HepG2 (cell line): ENCODE data around the gene GRK5.

Experiments
- CTCF ChIP-seq: sonication (generic); formaldehyde crosslinking; IDR thresholded peaks from 2 replicates; pipeline ENCODE4 v1.5.0; 2020; ENCODE audit warnings: mild to moderate bottlenecking, missing genetic modification reagents, moderate library complexity
- DR1 ChIP-seq: sonication (generic); formaldehyde crosslinking; IDR thresholded peaks from 2 replicates; pipeline ENCODE4 v1.8.0; 2021; ENCODE audit warnings: mild to moderate bottlenecking, missing genetic modification reagents, inconsistent platforms
- EP300 ChIP-seq, 3 experiments: sonication (generic) in 1 of 3; formaldehyde crosslinking in 1 of 3; IDR thresholded peaks; 2 replicates each; pipeline versions ENCODE4 v1.5.1 to v1.6.1; 2011 to 2020; ENCODE audit warnings: low read depth in 2 of 3, low read length in 2 of 3, borderline replicate concordance in 1 of 3, improper control_type of control experiment in 1 of 3, mild to moderate bottlenecking in 1 of 3, missing genetic modification reagents in 1 of 3, moderate library complexity in 1 of 3
- EZH2 ChIP-seq: conservative IDR thresholded peaks from 2 replicates; pipeline ENCODE4 v1.6.1; 2012; ENCODE audit warnings: mild to moderate bottlenecking, low read depth, low read length, moderate library complexity
- MAZ ChIP-seq, 2 experiments: sonication (generic) in 1 of 2; formaldehyde crosslinking in 1 of 2; IDR thresholded peaks; 2 replicates each; pipeline versions ENCODE4 v1.5.0 to v1.6.1; 2012 to 2020; ENCODE audit warnings: low read depth in 2 of 2, mild to moderate bottlenecking in 2 of 2, borderline replicate concordance in 1 of 2, improper control_type of control experiment in 1 of 2, low read length in 1 of 2, missing genetic modification reagents in 1 of 2, moderate library complexity in 1 of 2
- MED8 ChIP-seq: sonication (generic); formaldehyde crosslinking; IDR thresholded peaks from 2 replicates; pipeline ENCODE4 v1.8.1; 2023; ENCODE audit warnings: mild to moderate bottlenecking, missing genetic modification reagents; ENCODE audit not compliant: insufficient replicate concordance
- XBP1 ChIP-seq: sonication (generic); formaldehyde crosslinking; IDR thresholded peaks from 2 replicates; pipeline ENCODE4 v1.5.0; 2020; ENCODE audit warnings: missing genetic modification reagents
- ZNF160 ChIP-seq: sonication (generic); formaldehyde crosslinking; IDR thresholded peaks from 2 replicates; pipeline ENCODE4 v1.8.0; 2022; ENCODE audit warnings: mild to moderate bottlenecking, inconsistent platforms, missing genetic modification reagents
- ZNF484 ChIP-seq: sonication (generic); formaldehyde crosslinking; IDR thresholded peaks from 2 replicates; pipeline ENCODE4 v1.5.1; 2020; ENCODE audit warnings: mild to moderate bottlenecking, low read depth, missing genetic modification reagents, borderline replicate concordance

GRCh38 chr10:119449760-119450461 is 242.5 kb downstream of the GRK5 start:
- no peak for TF ChIP-seq EZH2
- no peak for TF ChIP-seq XBP1 (CRISPR knock-in tag)
- TF ChIP-seq ZNF484 (CRISPR knock-in tag): no peak
- no peak for TF ChIP-seq MED8 (CRISPR knock-in tag)
- TF ChIP-seq MAZ (IDR thresholded peaks at IDR 0.05; ENCODE audit: borderline replicate concordance, low read depth, low read length): no peak
- no peak for TF ChIP-seq MAZ (CRISPR knock-in tag; IDR thresholded peaks at IDR 0.05; ENCODE audit: low read depth)
- no peak for TF ChIP-seq EP300 (IDR thresholded peaks at IDR 0.05; ENCODE audit: low read depth in 2 of 2, low read length in 2 of 2)
- TF ChIP-seq EP300 (CRISPR knock-in tag; IDR thresholded peaks at IDR 0.05; ENCODE audit: borderline replicate concordance): no peak
- no peak for TF ChIP-seq CTCF (CRISPR knock-in tag)
- no peak for TF ChIP-seq ZNF160
- TF ChIP-seq DR1: no peak
